Measurements from ENCODE around the gene RABGAP1.

The RABGAP1 gene

DNA sequence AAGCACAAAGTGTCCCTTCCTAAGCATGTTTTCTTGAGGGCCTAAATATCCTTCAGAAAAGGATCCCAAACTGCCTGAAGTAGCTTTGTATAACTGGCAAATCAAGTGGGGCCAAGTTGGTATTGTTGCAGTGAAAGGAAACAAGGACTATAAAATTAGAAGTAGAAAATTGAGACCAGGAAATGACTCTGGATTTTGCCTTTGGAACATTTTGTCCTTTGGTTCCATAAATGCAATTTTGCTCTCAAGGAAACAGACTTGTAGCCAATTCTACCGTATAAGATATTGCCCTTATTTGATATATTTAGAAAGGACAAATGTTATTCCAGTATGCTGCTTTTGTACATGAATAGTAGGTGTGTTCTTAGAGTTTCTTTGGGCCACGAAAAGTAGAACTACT is 34.4 kb downstream of the RABGAP1 start:
- no peaks in the 10 kb centered on the region for H3K9me3 ChIP-seq (ENCODE audit: control insufficient read depth in 5 of 5, low read length in 5 of 5)
- H3K4me3 ChIP-seq (ENCODE audit: low read depth in 1 of 5, low read length in 5 of 5), result peak overlapping the region in 1 of 5 donors; percentile 18
- peak overlapping the region; percentile 19 for H3K27ac ChIP-seq (ENCODE audit: low read depth, low read length)
- H3K9ac ChIP-seq (ENCODE audit: low read length in 5 of 5), result peak overlapping the region in 1 of 5 donors; percentile 14
- H3K27me3 ChIP-seq (ENCODE audit: control insufficient read depth in 5 of 5, insufficient read depth in 4 of 5, low read length in 5 of 5), result no peaks in the 10 kb centered on the region
- peaks cover under 1 to 23% (median 5%) of the 10 kb centered on the region in 5 donors for H3K36me3 ChIP-seq (ENCODE audit: control insufficient read depth in 5 of 5, insufficient read depth in 5 of 5, low read length in 5 of 5)
- peaks cover 0 to 26% (median 0%) of the 10 kb centered on the region in 5 donors for H3K4me1 ChIP-seq (ENCODE audit: control insufficient read depth in 5 of 5, insufficient read depth in 5 of 5, low read length in 5 of 5)

DNA sequence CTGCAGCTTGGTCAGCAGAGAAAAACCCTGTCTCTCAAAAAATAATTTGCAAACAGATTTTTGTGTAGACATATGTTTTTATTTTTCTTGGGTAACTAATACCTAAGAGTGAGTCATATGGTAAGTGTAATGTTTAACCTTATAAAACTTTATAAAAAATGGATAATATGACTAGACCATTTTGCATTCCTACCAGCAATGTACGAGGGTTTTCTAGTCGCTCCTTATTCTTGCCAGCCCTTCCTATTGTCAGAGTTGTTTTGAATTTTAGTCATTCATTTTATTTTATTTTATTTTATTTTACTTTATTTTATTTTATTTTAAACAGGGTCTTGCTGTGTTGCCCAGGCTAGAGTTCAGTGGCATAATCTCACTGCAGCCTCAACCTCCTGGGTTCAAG is 37.8 kb downstream of the RABGAP1 start:
- Histone ChIP-seq H3K27ac (ENCODE audit: low read depth, low read length) (no peak overlapping the region), H3K9ac (ENCODE audit: low read length in 5 of 5) (no peak overlapping the region), H3K9me3 (ENCODE audit: control insufficient read depth in 5 of 5, low read length in 5 of 5) (no peaks in the 10 kb centered on the region), H3K27me3 (ENCODE audit: control insufficient read depth in 5 of 5, insufficient read depth in 4 of 5, low read length in 5 of 5) (no peaks in the 10 kb centered on the region), H3K4me3 (ENCODE audit: low read depth in 1 of 5, low read length in 5 of 5) (no peak overlapping the region), H3K4me1 (ENCODE audit: control insufficient read depth in 5 of 5, insufficient read depth in 5 of 5, low read length in 5 of 5) (peaks cover 0 to 26% (median 0%) of the 10 kb centered on the region in 5 donors), H3K36me3 (ENCODE audit: control insufficient read depth in 5 of 5, insufficient read depth in 5 of 5, low read length in 5 of 5) (peaks cover 0 to 3% (median 2%) of the 10 kb centered on the region in 5 donors)

DNA sequence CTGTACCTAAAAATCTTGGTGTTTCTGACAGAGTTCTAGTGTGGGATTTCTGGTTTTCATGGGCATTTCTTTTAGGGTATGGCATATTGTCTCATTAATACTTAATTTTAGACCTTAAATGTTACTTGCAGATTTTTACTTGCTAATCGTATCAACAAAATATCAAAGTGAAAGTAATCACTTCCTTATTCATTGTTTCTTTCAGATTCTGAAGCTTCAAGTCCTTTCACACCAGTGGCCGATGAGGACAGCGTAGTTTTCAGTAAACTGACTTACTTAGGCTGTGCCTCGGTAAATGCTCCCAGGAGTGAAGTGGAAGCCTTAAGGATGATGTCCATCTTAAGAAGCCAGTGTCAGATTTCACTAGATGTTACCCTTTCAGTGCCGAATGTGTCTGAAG is 45.2 kb downstream of the RABGAP1 start:
- no peak overlapping the region for H3K4me3 ChIP-seq (ENCODE audit: low read depth in 1 of 5, low read length in 5 of 5)
- peak overlapping the region in 2 of 5 donors; percentile 13 to 20 for H3K9ac ChIP-seq (ENCODE audit: low read length in 5 of 5)
- H3K9me3 ChIP-seq (ENCODE audit: control insufficient read depth in 5 of 5, low read length in 5 of 5), result no peaks in the 10 kb centered on the region
- H3K4me1 ChIP-seq (ENCODE audit: control insufficient read depth in 5 of 5, insufficient read depth in 5 of 5, low read length in 5 of 5), result peaks cover 0 to 4% (median 0%) of the 10 kb centered on the region in 5 donors
- H3K27ac ChIP-seq (ENCODE audit: low read depth, low read length), result no peak overlapping the region
- peaks cover 17 to 35% (median 21%) of the 10 kb centered on the region in 5 donors for H3K36me3 ChIP-seq (ENCODE audit: control insufficient read depth in 5 of 5, insufficient read depth in 5 of 5, low read length in 5 of 5)
- H3K27me3 ChIP-seq (ENCODE audit: control insufficient read depth in 5 of 5, insufficient read depth in 4 of 5, low read length in 5 of 5), result no peaks in the 10 kb centered on the region

DNA sequence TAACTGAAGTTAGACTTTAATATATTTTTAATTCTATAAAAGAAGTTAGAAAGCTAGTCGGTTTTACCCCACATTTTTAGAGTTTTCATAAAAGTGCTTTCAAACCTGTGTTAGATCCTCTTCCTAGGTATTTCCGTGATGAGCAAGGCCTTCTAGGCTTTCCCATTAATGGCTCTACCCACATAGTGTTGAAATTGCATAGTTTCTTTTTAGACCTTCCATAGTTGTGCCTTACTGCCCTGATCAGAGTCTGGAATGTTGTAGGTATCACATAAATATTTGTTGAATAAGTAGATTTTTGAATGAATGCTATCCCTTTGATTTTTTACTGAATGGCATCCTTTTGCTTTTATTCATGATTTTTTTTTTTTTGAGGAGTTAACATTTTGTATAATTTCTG is 47.3 kb downstream of the RABGAP1 start:
- peaks cover 17 to 38% (median 21%) of the 10 kb centered on the region in 5 donors for H3K36me3 ChIP-seq (ENCODE audit: control insufficient read depth in 5 of 5, insufficient read depth in 5 of 5, low read length in 5 of 5)
- H3K9me3 ChIP-seq (ENCODE audit: control insufficient read depth in 5 of 5, low read length in 5 of 5), result no peaks in the 10 kb centered on the region
- H3K27me3 ChIP-seq (ENCODE audit: control insufficient read depth in 5 of 5, insufficient read depth in 4 of 5, low read length in 5 of 5), result no peaks in the 10 kb centered on the region
- H3K27ac ChIP-seq (ENCODE audit: low read depth, low read length), result no peak overlapping the region
- no peak overlapping the region for H3K4me3 ChIP-seq (ENCODE audit: low read depth in 1 of 5, low read length in 5 of 5)
- H3K9ac ChIP-seq (ENCODE audit: low read length in 5 of 5), result no peak overlapping the region
- H3K4me1 ChIP-seq (ENCODE audit: control insufficient read depth in 5 of 5, insufficient read depth in 5 of 5, low read length in 5 of 5), result peaks cover 0 to 6% (median 0%) of the 10 kb centered on the region in 5 donors

DNA sequence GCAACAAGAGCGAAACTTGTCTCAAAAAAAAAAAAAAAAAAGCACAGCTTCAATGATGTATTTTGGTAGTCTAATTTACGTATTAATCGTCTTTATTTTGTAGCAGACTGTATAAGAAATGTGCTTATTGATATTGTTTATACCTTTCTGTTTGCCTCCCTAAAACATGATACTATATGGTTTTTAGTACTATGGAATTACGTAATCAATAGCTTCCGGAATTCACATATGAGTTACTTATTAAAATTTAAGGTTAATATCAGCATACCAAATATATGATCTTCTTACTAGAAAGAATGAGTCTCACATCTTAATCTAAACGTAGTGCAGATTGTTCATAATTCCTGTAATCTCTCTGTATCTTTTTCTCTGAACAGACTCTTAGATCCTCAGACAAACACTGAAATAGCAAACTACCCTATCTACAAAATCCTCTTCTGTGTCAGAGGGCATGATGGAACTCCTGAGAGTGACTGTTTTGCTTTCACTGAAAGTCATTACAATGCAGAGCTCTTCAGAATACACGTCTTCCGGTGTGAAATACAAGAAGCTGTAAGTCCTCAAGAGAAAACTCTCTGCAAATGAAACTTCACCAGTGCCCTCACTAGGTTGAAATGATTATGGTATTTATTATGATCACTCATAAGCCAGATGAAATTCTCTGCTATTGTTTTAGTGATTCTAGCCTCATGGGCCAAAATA is 48.3 kb downstream of the RABGAP1 start:
- H3K27me3 ChIP-seq (ENCODE audit: control insufficient read depth in 5 of 5, insufficient read depth in 4 of 5, low read length in 5 of 5), result no peaks in the 10 kb centered on the region
- H3K4me3 ChIP-seq (ENCODE audit: low read depth in 1 of 5, low read length in 5 of 5), result no peak overlapping the region
- peaks cover 19 to 38% (median 21%) of the 10 kb centered on the region in 5 donors for H3K36me3 ChIP-seq (ENCODE audit: control insufficient read depth in 5 of 5, insufficient read depth in 5 of 5, low read length in 5 of 5)
- no peak overlapping the region for H3K27ac ChIP-seq (ENCODE audit: low read depth, low read length)
- H3K9me3 ChIP-seq (ENCODE audit: control insufficient read depth in 5 of 5, low read length in 5 of 5), result no peaks in the 10 kb centered on the region
- peaks cover 0 to 6% (median 0%) of the 10 kb centered on the region in 5 donors for H3K4me1 ChIP-seq (ENCODE audit: control insufficient read depth in 5 of 5, insufficient read depth in 5 of 5, low read length in 5 of 5)
- no peak overlapping the region for H3K9ac ChIP-seq (ENCODE audit: low read length in 5 of 5)

DNA sequence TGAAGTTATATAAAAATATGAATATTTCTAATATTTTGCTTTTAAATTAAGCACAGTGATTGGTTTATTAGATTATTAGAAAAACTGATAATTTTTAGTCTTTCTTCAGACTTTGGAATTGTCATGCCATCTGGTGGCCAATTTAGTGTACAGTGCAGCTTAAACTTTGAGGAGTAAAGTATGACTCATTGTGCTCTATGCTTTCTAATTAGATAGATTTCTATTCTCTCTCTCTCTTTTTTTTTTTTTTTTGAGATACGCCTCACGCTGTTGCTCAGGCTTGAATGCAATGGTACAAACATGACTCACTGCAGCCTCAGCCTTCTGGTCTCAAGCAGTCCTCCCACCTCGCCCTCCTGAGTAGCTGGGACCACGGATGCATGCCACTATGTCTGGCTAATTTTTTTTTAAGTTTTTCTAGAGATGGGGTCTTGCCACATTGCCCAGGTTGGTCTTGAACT is 50.6 kb downstream of the RABGAP1 start:
- no peak overlapping the region for H3K9ac ChIP-seq (ENCODE audit: low read length in 5 of 5)
- H3K36me3 ChIP-seq (ENCODE audit: control insufficient read depth in 5 of 5, insufficient read depth in 5 of 5, low read length in 5 of 5), result peaks cover 9 to 24% (median 10%) of the 10 kb centered on the region in 5 donors
- no peak overlapping the region for H3K27ac ChIP-seq (ENCODE audit: low read depth, low read length)

DNA sequence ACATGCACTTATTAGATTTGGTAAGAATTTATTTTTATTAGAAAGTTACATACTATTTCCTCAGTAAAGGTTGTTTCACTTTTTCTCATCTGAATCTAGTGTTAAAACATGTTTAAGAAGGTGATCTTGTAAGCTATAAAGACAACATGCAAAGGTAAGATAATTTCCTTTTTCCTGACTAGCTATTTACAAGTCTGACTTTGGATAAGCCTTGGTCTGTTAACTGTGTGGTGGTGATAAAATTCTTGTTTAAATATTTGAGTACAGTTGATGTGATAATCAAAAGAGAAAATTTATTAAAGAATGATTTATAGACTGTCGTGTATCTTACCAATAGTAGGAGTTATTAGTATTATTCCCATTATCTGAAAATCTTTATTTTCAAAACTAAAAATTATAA is 55.8 kb downstream of the RABGAP1 start:
- Histone ChIP-seq H3K27me3 (ENCODE audit: control insufficient read depth in 5 of 5, insufficient read depth in 4 of 5, low read length in 5 of 5) (no peaks in the 10 kb centered on the region), H3K36me3 (ENCODE audit: control insufficient read depth in 5 of 5, insufficient read depth in 5 of 5, low read length in 5 of 5) (peaks cover 4 to 27% (median 16%) of the 10 kb centered on the region in 5 donors)

More for the DNA sequence above, 50.6 kb downstream of the RABGAP1 start:
- no peak overlapping the region for H3K4me3 ChIP-seq (ENCODE audit: low read depth in 1 of 5, low read length in 5 of 5)
- H3K9me3 ChIP-seq (ENCODE audit: control insufficient read depth in 5 of 5, low read length in 5 of 5), result no peaks in the 10 kb centered on the region
- H3K4me1 ChIP-seq (ENCODE audit: control insufficient read depth in 5 of 5, insufficient read depth in 5 of 5, low read length in 5 of 5), result peaks cover 0 to 6% (median 0%) of the 10 kb centered on the region in 5 donors
- H3K27me3 ChIP-seq (ENCODE audit: control insufficient read depth in 5 of 5, insufficient read depth in 4 of 5, low read length in 5 of 5), result no peaks in the 10 kb centered on the region

DNA sequence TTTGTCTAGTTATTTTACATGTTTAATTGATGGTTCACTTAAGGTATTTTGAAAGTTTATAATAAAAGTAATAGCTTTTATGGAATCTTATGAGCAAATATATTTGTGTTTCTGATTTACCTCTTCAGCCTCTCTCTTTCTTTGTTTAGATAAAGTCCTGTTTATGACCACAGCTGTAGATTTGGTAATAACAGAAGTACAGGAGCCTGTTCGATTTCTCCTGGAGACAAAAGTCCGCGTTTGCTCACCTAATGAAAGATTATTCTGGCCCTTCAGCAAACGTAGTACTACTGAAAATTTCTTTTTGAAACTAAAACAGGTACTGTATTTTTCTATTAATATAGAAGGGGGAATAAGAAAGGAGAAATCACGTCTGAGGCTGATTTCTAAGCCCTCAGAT is 57.6 kb downstream of the RABGAP1 start:
- H3K9me3 ChIP-seq (ENCODE audit: control insufficient read depth in 5 of 5, low read length in 5 of 5), result no peaks in the 10 kb centered on the region
- no peak overlapping the region for H3K9ac ChIP-seq (ENCODE audit: low read length in 5 of 5)
- H3K36me3 ChIP-seq (ENCODE audit: control insufficient read depth in 5 of 5, insufficient read depth in 5 of 5, low read length in 5 of 5), result peaks cover 4 to 23% (median 13%) of the 10 kb centered on the region in 5 donors
- H3K4me3 ChIP-seq (ENCODE audit: low read depth in 1 of 5, low read length in 5 of 5), result no peak overlapping the region
- no peak overlapping the region for H3K27ac ChIP-seq (ENCODE audit: low read depth, low read length)
- peaks cover 0 to 6% (median 4%) of the 10 kb centered on the region in 5 donors for H3K4me1 ChIP-seq (ENCODE audit: control insufficient read depth in 5 of 5, insufficient read depth in 5 of 5, low read length in 5 of 5)
- H3K27me3 ChIP-seq (ENCODE audit: control insufficient read depth in 5 of 5, insufficient read depth in 4 of 5, low read length in 5 of 5), result no peaks in the 10 kb centered on the region

More for the DNA sequence above, 55.8 kb downstream of the RABGAP1 start:
- Histone ChIP-seq H3K27ac (ENCODE audit: low read depth, low read length) (no peak overlapping the region), H3K9me3 (ENCODE audit: control insufficient read depth in 5 of 5, low read length in 5 of 5) (no peaks in the 10 kb centered on the region), H3K4me1 (ENCODE audit: control insufficient read depth in 5 of 5, insufficient read depth in 5 of 5, low read length in 5 of 5) (peaks cover 0 to 3% (median 2%) of the 10 kb centered on the region in 5 donors), H3K4me3 (ENCODE audit: low read depth in 1 of 5, low read length in 5 of 5) (no peak overlapping the region), H3K9ac (ENCODE audit: low read length in 5 of 5) (no peak overlapping the region)

DNA sequence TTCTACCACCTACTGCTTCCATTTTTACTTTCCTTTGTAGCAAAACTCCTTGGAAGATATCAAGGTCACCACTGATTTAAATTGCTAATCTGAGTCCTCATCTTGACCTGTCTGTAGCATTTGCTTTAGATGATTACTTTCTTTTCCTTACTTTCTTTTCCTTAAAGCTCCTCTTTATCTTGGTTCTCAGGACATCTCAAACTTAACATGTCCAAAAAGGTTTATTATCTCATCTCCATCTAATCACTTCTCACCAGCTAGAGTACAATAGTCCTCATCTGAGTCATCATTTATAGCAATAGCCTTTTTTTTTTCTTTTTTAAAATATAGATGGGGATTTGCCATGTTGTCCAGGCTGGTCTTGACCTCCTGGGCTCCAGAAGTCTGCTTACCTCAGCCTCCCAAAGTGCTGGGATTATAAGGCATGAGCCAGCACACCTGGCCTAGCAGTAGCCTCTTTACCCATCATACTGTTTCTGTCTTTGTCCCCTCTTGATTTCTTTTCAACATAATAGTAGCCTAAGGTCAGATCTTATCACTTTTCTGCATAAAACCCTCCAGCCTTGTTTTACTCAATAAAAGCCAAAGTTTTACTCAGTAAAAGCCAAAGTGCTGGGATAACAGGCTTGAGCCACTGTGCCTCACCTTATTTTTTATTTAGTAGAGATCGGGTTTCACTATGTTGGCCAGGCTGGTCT is 59.7 kb downstream of the RABGAP1 start:
- H3K36me3 ChIP-seq (ENCODE audit: control insufficient read depth in 5 of 5, insufficient read depth in 5 of 5, low read length in 5 of 5), result peaks cover 7 to 27% (median 14%) of the 10 kb centered on the region in 5 donors
- peaks cover 0 to 14% (median 4%) of the 10 kb centered on the region in 5 donors for H3K4me1 ChIP-seq (ENCODE audit: control insufficient read depth in 5 of 5, insufficient read depth in 5 of 5, low read length in 5 of 5)
- H3K4me3 ChIP-seq (ENCODE audit: low read depth in 1 of 5, low read length in 5 of 5), result no peak overlapping the region
- no peak overlapping the region for H3K9ac ChIP-seq (ENCODE audit: low read length in 5 of 5)
- no peaks in the 10 kb centered on the region for H3K27me3 ChIP-seq (ENCODE audit: control insufficient read depth in 5 of 5, insufficient read depth in 4 of 5, low read length in 5 of 5)
- H3K27ac ChIP-seq (ENCODE audit: low read depth, low read length), result no peak overlapping the region
- no peaks in the 10 kb centered on the region for H3K9me3 ChIP-seq (ENCODE audit: control insufficient read depth in 5 of 5, low read length in 5 of 5)

DNA sequence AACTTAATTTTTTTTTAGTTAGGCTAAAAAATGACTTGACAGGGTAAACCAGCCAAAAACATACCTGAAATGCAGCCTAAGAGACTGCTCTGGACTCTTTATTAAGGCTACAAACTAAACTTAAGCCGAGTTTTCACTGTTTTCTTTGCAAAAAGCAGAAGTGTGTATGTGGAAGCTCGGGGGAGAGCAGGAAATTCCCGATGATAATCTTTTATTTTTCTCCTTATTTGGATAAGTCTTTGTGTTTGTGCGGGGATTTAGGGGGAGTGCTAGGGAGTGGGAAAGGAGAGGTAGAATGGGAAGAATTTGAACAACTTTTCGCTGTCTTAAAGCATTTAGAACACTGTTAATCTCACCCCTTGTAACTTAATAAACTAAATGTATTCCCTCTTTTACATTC is 61.9 kb downstream of the RABGAP1 start:
- Histone ChIP-seq H3K9me3 (ENCODE audit: control insufficient read depth in 5 of 5, low read length in 5 of 5) (no peaks in the 10 kb centered on the region), H3K27ac (ENCODE audit: low read depth, low read length) (no peak overlapping the region), H3K27me3 (ENCODE audit: control insufficient read depth in 5 of 5, insufficient read depth in 4 of 5, low read length in 5 of 5) (no peaks in the 10 kb centered on the region), H3K36me3 (ENCODE audit: control insufficient read depth in 5 of 5, insufficient read depth in 5 of 5, low read length in 5 of 5) (peaks cover 4 to 20% (median 10%) of the 10 kb centered on the region in 5 donors), H3K4me1 (ENCODE audit: control insufficient read depth in 5 of 5, insufficient read depth in 5 of 5, low read length in 5 of 5) (peaks cover 0 to 17% (median 7%) of the 10 kb centered on the region in 5 donors), H3K4me3 (ENCODE audit: low read depth in 1 of 5, low read length in 5 of 5) (no peak overlapping the region), H3K9ac (ENCODE audit: low read length in 5 of 5) (peak overlapping the region in 1 of 5 donors; percentile 64)

Measured in subcutaneous abdominal adipose tissue (tissue), 5 donors.